PC-9 (cell line): ENCODE measurements around the gene SYNE4. TPM values are rescaled to one million over a fixed set of nuclear protein-coding genes. Genes with fewer than 3 reads are reported as not detected.

Source experiments
- BruUV-seq: library from RNA; stranded (reverse); fragments of 400-500 nt; replicated peaks from 2 replicates; lab custom pipeline; 2021; lab: Mats Ljungman, UMichigan
- CTCF ChIA-PET: fragments of 300-600 bp; sonication (Branson Sonifier 250); formaldehyde crosslinking; loops from one replicate; lab custom pipeline; 2022; ENCODE audit warnings: antibody characterized with exemption; lab: Charles Lee
- POLR2A ChIA-PET: fragments of 300-600 bp; sonication (Branson Sonifier 250); formaldehyde crosslinking; loops from one replicate; lab custom pipeline; 2022; ENCODE audit warnings: antibody characterized with exemption; ENCODE audit not compliant: unreplicated experiment; lab: Charles Lee
- DNase-seq, 2 experiments: peaks; one replicate each; pipeline versions ENCODE4 v3.0.0 to v3.0.0-alpha.2; 2015 to 2022; ENCODE audit warnings: mixed read lengths in 1 of 2
- H2AFZ ChIP-seq: fragments of 200-600 bp; sonication (generic); 2 replicates; pipeline ENCODE4 v1.8.1; 2017; ENCODE audit warnings: antibody characterized with exemption
- H3F3A ChIP-seq: fragments of 200-600 bp; sonication (generic); 2 replicates; pipeline ENCODE4 v1.8.1; 2017; ENCODE audit warnings: antibody characterized with exemption, mild to moderate bottlenecking, low read depth; ENCODE audit not compliant: insufficient read depth
- H3K27ac ChIP-seq: fragments of 200-600 bp; sonication (generic); 2 replicates; pipeline ENCODE4 v1.6.1; 2016; ENCODE audit warnings: mixed run types
- H3K27me3 ChIP-seq: fragments of 200-600 bp; sonication (generic); 2 replicates; pipeline ENCODE4 v1.6.1; 2016; ENCODE audit warnings: low read depth, mixed run types; ENCODE audit not compliant: insufficient read depth
- H3K36me3 ChIP-seq: fragments of 200-600 bp; sonication (generic); 2 replicates; pipeline ENCODE4 v1.6.1; 2016; ENCODE audit warnings: low read depth, mixed run types
- H3K4me1 ChIP-seq: fragments of 200-600 bp; sonication (generic); replicated peaks from 2 replicates; pipeline ENCODE4 v1.6.1; 2016; ENCODE audit warnings: mixed run types; ENCODE audit not compliant: insufficient read depth
- H3K4me2 ChIP-seq: fragments of 200-600 bp; sonication (generic); 2 replicates; pipeline ENCODE4 v1.6.1; 2017; ENCODE audit warnings: mixed run types
- H3K4me3 ChIP-seq: fragments of 200-600 bp; sonication (generic); 2 replicates; pipeline ENCODE4 v1.6.1; 2016; ENCODE audit warnings: mixed run types
- H3K79me2 ChIP-seq: fragments of 200-600 bp; sonication (generic); 2 replicates; pipeline ENCODE4 v1.6.1; 2017; ENCODE audit warnings: low read depth, mixed run types
- H3K9me2 ChIP-seq: fragments of 200-600 bp; sonication (generic); 2 replicates; pipeline ENCODE4 v1.8.1; 2017; ENCODE audit warnings: mild to moderate bottlenecking; ENCODE audit not compliant: insufficient read depth
- H3K9me3 ChIP-seq: fragments of 200-600 bp; sonication (generic); 2 replicates; pipeline ENCODE4 v1.8.1; 2016; ENCODE audit warnings: low read depth; ENCODE audit not compliant: insufficient read depth
- H4K20me1 ChIP-seq: fragments of 200-600 bp; sonication (generic); 2 replicates; pipeline ENCODE4 v1.8.1; 2017; ENCODE audit not compliant: insufficient read depth
- EZH2 ChIP-seq: fragments of 200-600 bp; sonication (generic); IDR thresholded peaks from 2 replicates; pipeline ENCODE4 v1.8.0; 2017; ENCODE audit warnings: antibody characterized with exemption, low read depth
- intact Hi-C: fragments of 100-400 bp; cut with micrococcal nuclease; formaldehyde crosslinking; loops from one replicate; pipeline ENCODE4 v1.10.0; 2022; ENCODE audit not compliant: unreplicated experiment
- total RNA-seq: library from RNA; stranded (reverse); gene quantifications from 2 replicates; pipeline ENCODE4 v1.2.3, GENCODE V29; 2021
- TF ChIP-seq, protein P1 (sequence below): fragments of 200-600 bp; sonication (generic); conservative IDR thresholded peaks from 2 replicates; pipeline ENCODE4 v1.6.1; 2017; ENCODE audit warnings: mixed run types, antibody characterized with exemption, mild to moderate bottlenecking, moderate library complexity

The SYNE4 gene
- total RNA-seq, 1 experiment from 2014 or later, result 39.5 TPM

DNA sequence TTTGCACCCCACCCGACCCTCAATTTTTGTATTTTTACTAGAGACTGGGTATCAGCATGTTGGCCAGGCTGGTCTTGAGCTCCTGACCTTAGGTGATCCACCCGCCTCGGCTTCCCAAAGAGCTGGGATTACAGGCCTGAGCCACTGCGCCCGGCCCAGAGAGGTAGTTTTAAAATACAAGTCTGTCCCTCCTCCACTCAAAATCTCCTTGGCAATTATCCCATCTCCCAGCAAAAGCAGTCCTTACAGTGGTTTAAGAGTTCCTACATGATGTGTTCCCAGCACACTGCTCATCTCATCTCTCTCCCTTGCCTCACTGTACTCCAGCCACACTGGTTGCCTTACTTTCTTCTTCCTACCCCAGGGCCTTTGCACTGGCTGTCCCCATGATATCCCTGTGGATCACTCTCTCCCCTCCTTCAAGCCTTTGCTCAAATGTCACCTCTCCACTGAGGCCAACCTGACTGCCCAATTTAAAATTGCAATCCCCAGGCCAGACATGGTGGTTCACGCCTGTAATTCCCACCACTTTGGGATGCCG lies 48.1 kb downstream of the SYNE4 start:
- POLR2A ChIA-PET, result no interaction called here
- Histone ChIP-seq H3K9me2 (no peaks in the 10 kb centered on the region), H3K4me3 (no peak overlapping the region), H4K20me1 (no peaks in the 10 kb centered on the region), H3K79me2 (no peaks in the 10 kb centered on the region), H3K36me3 (no peaks in the 10 kb centered on the region), H2AFZ (no peak overlapping the region), H3K27ac (no peak overlapping the region), H3K4me1 (no peaks in the 10 kb centered on the region), H3F3A (no peaks in the 10 kb centered on the region), H3K4me2 (no peak overlapping the region), H3K27me3 (peaks cover 30% of the 10 kb centered on the region), H3K9me3 (no peaks in the 10 kb centered on the region; the same call in 1 of the 2 replicates)
- no TSS peak for BruUV-seq
- TF ChIP-seq EZH2, result no peak
- TF ChIP-seq, protein P1, sequence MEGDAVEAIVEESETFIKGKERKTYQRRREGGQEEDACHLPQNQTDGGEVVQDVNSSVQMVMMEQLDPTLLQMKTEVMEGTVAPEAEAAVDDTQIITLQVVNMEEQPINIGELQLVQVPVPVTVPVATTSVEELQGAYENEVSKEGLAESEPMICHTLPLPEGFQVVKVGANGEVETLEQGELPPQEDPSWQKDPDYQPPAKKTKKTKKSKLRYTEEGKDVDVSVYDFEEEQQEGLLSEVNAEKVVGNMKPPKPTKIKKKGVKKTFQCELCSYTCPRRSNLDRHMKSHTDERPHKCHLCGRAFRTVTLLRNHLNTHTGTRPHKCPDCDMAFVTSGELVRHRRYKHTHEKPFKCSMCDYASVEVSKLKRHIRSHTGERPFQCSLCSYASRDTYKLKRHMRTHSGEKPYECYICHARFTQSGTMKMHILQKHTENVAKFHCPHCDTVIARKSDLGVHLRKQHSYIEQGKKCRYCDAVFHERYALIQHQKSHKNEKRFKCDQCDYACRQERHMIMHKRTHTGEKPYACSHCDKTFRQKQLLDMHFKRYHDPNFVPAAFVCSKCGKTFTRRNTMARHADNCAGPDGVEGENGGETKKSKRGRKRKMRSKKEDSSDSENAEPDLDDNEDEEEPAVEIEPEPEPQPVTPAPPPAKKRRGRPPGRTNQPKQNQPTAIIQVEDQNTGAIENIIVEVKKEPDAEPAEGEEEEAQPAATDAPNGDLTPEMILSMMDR, result no peak
- no peak for DNase-seq
- intact Hi-C loops, result no loop called here
- CTCF ChIA-PET, result no interaction called here

- H3K79me2 ChIP-seq, result no peaks in the 10 kb centered on the region
- DNase-seq, result no peak
- ChIA-PET POLR2A (no interaction called here), CTCF (no interaction called here)
- intact Hi-C loops, result no loop called here
- no peaks in the 10 kb centered on the region for H3K9me2 ChIP-seq
- BruUV-seq, result no TSS peak
- H2AFZ ChIP-seq, result no peak overlapping the region
- H3K36me3 ChIP-seq, result no peaks in the 10 kb centered on the region
- no peak overlapping the region for H3K27ac ChIP-seq
- no peaks in the 10 kb centered on the region for H3K4me1 ChIP-seq
- no peak overlapping the region for H3K4me2 ChIP-seq
- no peaks in the 10 kb centered on the region; the same call in 1 of the 2 replicates for H3K9me3 ChIP-seq
- H3K4me3 ChIP-seq, result no peak overlapping the region
- no peaks in the 10 kb centered on the region for H3F3A ChIP-seq
- H3K27me3 ChIP-seq, result peaks cover 27% of the 10 kb centered on the region
- no peaks in the 10 kb centered on the region for H4K20me1 ChIP-seq
- no peak for TF ChIP-seq EZH2
- TF ChIP-seq, protein P1, result no peak
These were observed 48.7 kb downstream of the SYNE4 start for GRCh38 chr19:35959968-35960320.

- H3K9me3 ChIP-seq, result no peaks in the 10 kb centered on the region; the same call in 1 of the 2 replicates
- no peaks in the 10 kb centered on the region for H3K36me3 ChIP-seq
- POLR2A ChIA-PET, result no interaction called here
- intact Hi-C loops, result no loop called here
- no peaks in the 10 kb centered on the region for H3K79me2 ChIP-seq
- no peaks in the 10 kb centered on the region for H3K9me2 ChIP-seq
- no peaks in the 10 kb centered on the region for H3K4me1 ChIP-seq
- peaks cover 27% of the 10 kb centered on the region for H3K27me3 ChIP-seq
- H3K4me3 ChIP-seq, result no peak overlapping the region
- no peaks in the 10 kb centered on the region for H3F3A ChIP-seq
- H4K20me1 ChIP-seq, result no peaks in the 10 kb centered on the region
- no peak overlapping the region for H2AFZ ChIP-seq
- H3K4me2 ChIP-seq, result no peak overlapping the region
- CTCF ChIA-PET, result interaction anchor here (0.5 kb wide), 1 partner anchor 265 kb away, joined by 3 read pairs; no protein-coding TSS in a partner anchor
- no peak overlapping the region for H3K27ac ChIP-seq
- DNase-seq, result no peak
- TF ChIP-seq, protein P1, result no peak
- TF ChIP-seq EZH2, result no peak
- BruUV-seq, result no TSS peak
These were observed 49.3 kb downstream of the SYNE4 start for GRCh38 chr19:35959040-35959967.
